Neuronal stem cell (in vitro differentiated cells): ENCODE measurements around the gene GET3.
A peak's percentile ranks its signal among the peaks of the same experiment; 100 is the strongest.

Source experiments
- DNase-seq: peaks from one replicate; pipeline ENCODE4 v3.0.0-alpha.2; 2013; ENCODE audit warnings: low spot score
- H2AFZ ChIP-seq: one replicate; pipeline ENCODE4 v1.6.1; 2013; ENCODE audit warnings: mild to moderate bottlenecking, low read length, inconsistent platforms
- H2AK5ac ChIP-seq: 2 replicates; pipeline ENCODE4 v1.6.1; 2013; ENCODE audit warnings: low read depth, mild to moderate bottlenecking, inconsistent platforms, low read length, moderate library complexity, mixed read lengths
- H2BK120ac ChIP-seq: 2 replicates; pipeline ENCODE4 v1.6.1; 2013; ENCODE audit warnings: low read depth, mild to moderate bottlenecking, inconsistent platforms, low read length, moderate library complexity, mixed read lengths
- H2BK12ac ChIP-seq: one replicate; pipeline ENCODE4 v1.6.1; 2013; ENCODE audit warnings: low read length, inconsistent platforms
- H2BK15ac ChIP-seq: 2 replicates; pipeline ENCODE4 v1.6.1; 2013; ENCODE audit warnings: mild to moderate bottlenecking, low read length, inconsistent platforms, mixed read lengths
- H2BK5ac ChIP-seq: one replicate; pipeline ENCODE4 v1.6.1; 2013; ENCODE audit warnings: inconsistent platforms, mild to moderate bottlenecking, low read length, moderate library complexity
- H3K14ac ChIP-seq: one replicate; pipeline ENCODE4 v1.6.1; 2013; ENCODE audit warnings: low read length, inconsistent platforms
- H3K18ac ChIP-seq: 2 replicates; pipeline ENCODE4 v1.6.1; 2013; ENCODE audit warnings: low read length, inconsistent platforms
- H3K23ac ChIP-seq: 2 replicates; pipeline ENCODE4 v1.6.1; 2013; ENCODE audit warnings: low read depth, mild to moderate bottlenecking, mixed read lengths, low read length, inconsistent platforms; ENCODE audit not compliant: poor library complexity
- H3K27ac ChIP-seq: replicated peaks from 3 replicates; pipeline ENCODE4 v1.5.1; 2013; ENCODE audit warnings: low read length, inconsistent platforms
- H3K27me3 ChIP-seq, 3 experiments: 2 replicates each; pipeline ENCODE4 v1.6.1; 2013; ENCODE audit warnings: low read length in 3 of 3, mild to moderate bottlenecking in 2 of 3, inconsistent platforms in 1 of 3, low read depth in 1 of 3, mixed read lengths in 1 of 3, moderate library complexity in 1 of 3; ENCODE audit not compliant: control insufficient read depth in 3 of 3, insufficient read depth in 3 of 3
- H3K36me3 ChIP-seq, 2 donors: replicated peaks in 1 of 2; 2 replicates each; pipeline ENCODE4 v1.6.1; 2013; ENCODE audit warnings: low read length in 2 of 2; ENCODE audit not compliant: control insufficient read depth in 2 of 2, insufficient read depth in 2 of 2
- H3K4ac ChIP-seq: 2 replicates; pipeline ENCODE4 v1.6.1; 2013; ENCODE audit warnings: inconsistent platforms, mild to moderate bottlenecking, low read length, moderate library complexity
- H3K4me1 ChIP-seq, 2 donors: 1 replicate in 1 of 2; 2 replicates in 1 of 2; pipeline ENCODE4 v1.6.1; 2013; ENCODE audit warnings: low read length in 2 of 2, low read depth in 1 of 2; ENCODE audit not compliant: control insufficient read depth in 2 of 2, insufficient read depth in 1 of 2
- H3K4me2 ChIP-seq: one replicate; pipeline ENCODE4 v1.6.1; 2013; ENCODE audit warnings: mild to moderate bottlenecking, low read length, inconsistent platforms; ENCODE audit not compliant: insufficient read depth, poor library complexity, severe bottlenecking
- H3K4me3 ChIP-seq, 2 donors: 2 replicates each; pipeline ENCODE4 v1.5.1; 2013; ENCODE audit warnings: low read length in 2 of 2, mild to moderate bottlenecking in 2 of 2, inconsistent platforms in 1 of 2, moderate library complexity in 1 of 2
- H3K79me1 ChIP-seq: one replicate; pipeline ENCODE4 v1.6.1; 2013; ENCODE audit warnings: low read depth, mild to moderate bottlenecking, inconsistent platforms, low read length, moderate library complexity
- H3K9ac ChIP-seq: one replicate; pipeline ENCODE4 v1.6.1; 2013; ENCODE audit warnings: mild to moderate bottlenecking, low read depth, low read length, inconsistent platforms; ENCODE audit not compliant: poor library complexity
- H3K9me3 ChIP-seq, 2 donors: replicated peaks in 1 of 2; 2 replicates each; pipeline versions ENCODE3 to v1.6.1; 2013; ENCODE audit warnings: low read length in 2 of 2, mild to moderate bottlenecking in 2 of 2, inconsistent platforms in 1 of 2, low read depth in 1 of 2, mixed read lengths in 1 of 2, moderate library complexity in 1 of 2; ENCODE audit not compliant: control insufficient read depth in 2 of 2, insufficient read depth in 1 of 2
- H4K8ac ChIP-seq: one replicate; pipeline ENCODE4 v1.6.1; 2013; ENCODE audit warnings: low read depth, mild to moderate bottlenecking, inconsistent platforms, low read length, moderate library complexity
- H4K91ac ChIP-seq: one replicate; pipeline ENCODE4 v1.6.1; 2013; ENCODE audit warnings: low read length, low read depth, mild to moderate bottlenecking, inconsistent platforms; ENCODE audit not compliant: poor library complexity
- WGBS, 2 donors: extraction: QIAGEN DNeasy Blood & Tissue Kit; methylation state at CpG; one replicate each; pipeline ENCODE4 v1.1.7; 2013; ENCODE audit warnings: missing lambda C conversion rate in 2 of 2, mixed read lengths in 1 of 2; ENCODE audit not compliant: insufficient read length in 2 of 2, insufficient replicate concordance in 1 of 2; ENCODE audit errors: extremely low coverage in 2 of 2; 5-methylcytosine and 5-hydroxymethylcytosine counted together

The GET3 gene

GRCh38 chr19:12789904-12790619 lies 52.8 kb downstream of the GET3 start:
- H3K4me2 ChIP-seq = peak overlapping the region; percentile 89
- no peaks in the 10 kb centered on the region for H3K9me3 ChIP-seq
- peak overlapping the region; percentile 51 for H3K27ac ChIP-seq
- H4K91ac ChIP-seq = no peak overlapping the region
- peak overlapping the region; percentile 85 for H2BK5ac ChIP-seq
- no peak overlapping the region for H2BK120ac ChIP-seq
- H3K36me3 ChIP-seq = no peaks in the 10 kb centered on the region
- H3K23ac ChIP-seq = peak overlapping the region; percentile 83
- no peak overlapping the region for H2AK5ac ChIP-seq
- H3K9ac ChIP-seq = peak overlapping the region; percentile 7
- peak overlapping the region; percentile 60 to 73 for H3K4me3 ChIP-seq
- peaks cover 0 to 31% (median 3%) of the 10 kb centered on the region in 3 experiments for H3K27me3 ChIP-seq
- no CpG with 5 or more reads among the region's 56 CpGs for WGBS, 2 donors
- DNase-seq = peak; percentile 95
- peaks cover 21 to 46% of the 10 kb centered on the region in 2 donors for H3K4me1 ChIP-seq
- H3K18ac ChIP-seq = peak overlapping the region; percentile 96
- H2AFZ ChIP-seq = peak overlapping the region; percentile 87
- H3K79me1 ChIP-seq = peaks cover 4% of the 10 kb centered on the region
- H2BK12ac ChIP-seq = no peak overlapping the region
- H4K8ac ChIP-seq = no peak overlapping the region
- H3K4ac ChIP-seq = no peak overlapping the region
- no peak overlapping the region for H3K14ac ChIP-seq
- no peak overlapping the region for H2BK15ac ChIP-seq

- Histone ChIP-seq H3K23ac (peak overlapping the region; percentile 100), H3K4me2 (peak overlapping the region; percentile 96), H2BK5ac (no peak overlapping the region), H3K4ac (no peak overlapping the region), H3K4me1 (peaks cover 21 to 40% of the 10 kb centered on the region in 2 donors), H3K9me3 (no peaks in the 10 kb centered on the region), H2BK12ac (no peak overlapping the region), H2BK120ac (peak overlapping the region; percentile 47), H4K8ac (no peak overlapping the region), H2AK5ac (no peak overlapping the region), H2AFZ (peak overlapping the region; percentile 87), H3K4me3 (peak overlapping the region; percentile 46 to 60), H3K9ac (peak overlapping the region; percentile 61), H3K27me3 (peaks cover 0 to 31% (median 3%) of the 10 kb centered on the region in 3 experiments), H3K14ac (no peak overlapping the region), H3K27ac (no peak overlapping the region), H3K79me1 (peaks cover 4% of the 10 kb centered on the region), H3K18ac (peak overlapping the region; percentile 89), H2BK15ac (no peak overlapping the region), H3K36me3 (no peaks in the 10 kb centered on the region), H4K91ac (no peak overlapping the region)
- no peak for DNase-seq
- WGBS, 2 donors = no CpG with 5 or more reads among the region's 22 CpGs
These were observed 53.5 kb downstream of the GET3 start for GRCh38 chr19:12790628-12791344.

GRCh38 chr19:12791345-12792050 lies 54.2 kb downstream of the GET3 start, which contains the start of gene JUNB:
JUNB (plus strand) TSS chr19:12791486; CDS start chr19:12791772, 286 bp downstream.
- Histone ChIP-seq H3K23ac (peak within 1 kb of the TSS; percentile 100), H3K4me3 (peak within 1 kb of the TSS; percentile 60 to 79), H2BK12ac (no peak within 1 kb of the TSS), H3K9ac (peak within 1 kb of the TSS; percentile 91), H3K27me3 (peaks cover 0 to 31% (median 3%) of the 10 kb centered on the region in 3 experiments), H3K79me1 (peaks cover 4% of the 10 kb centered on the region), H3K36me3 (no peaks in the 10 kb centered on the region), H3K27ac (no peak within 1 kb of the TSS), H2BK5ac (peak within 1 kb of the TSS; percentile 71), H2AK5ac (peak within 1 kb of the TSS; percentile 72), H4K91ac (no peak within 1 kb of the TSS), H3K18ac (peak within 1 kb of the TSS; percentile 97), H2AFZ (peak within 1 kb of the TSS; percentile 88), H3K14ac (peak within 1 kb of the TSS; percentile 42), H2BK120ac (peak within 1 kb of the TSS; percentile 47), H3K4ac (peak within 1 kb of the TSS; percentile 60), H2BK15ac (peak within 1 kb of the TSS; percentile 84), H3K4me1 (peaks cover 24 to 43% of the 10 kb centered on the region in 2 donors), H3K9me3 (no peaks in the 10 kb centered on the region), H4K8ac (no peak within 1 kb of the TSS), H3K4me2 (peak within 1 kb of the TSS; percentile 96)
- no CpG with 5 or more reads among the region's 73 CpGs for WGBS, 2 donors
- DNase-seq = no peak
